H1 (cell line): ENCODE data around the gene HACL1. TPM values are rescaled to one million over a fixed set of nuclear protein-coding genes. Genes with fewer than 3 reads are reported as not detected.

Experiments
- CTCF ChIA-PET: fragments of 300-600 bp; sonication (Branson Sonifier 250); formaldehyde crosslinking; loops from one replicate; lab custom pipeline; 2021; ENCODE audit not compliant: partially characterized antibody; lab: Charles Lee
- POLR2A ChIA-PET: fragments of 300-600 bp; sonication (Branson Sonifier 250); formaldehyde crosslinking; loops from one replicate; lab custom pipeline; 2021; ENCODE audit warnings: inconsistent platforms; ENCODE audit not compliant: partially characterized antibody; lab: Charles Lee
- DNase-seq, 2 experiments: peaks; one replicate each; pipeline versions ENCODE4 v3.0.0 to v3.0.0-alpha.2; 2010 to 2022; ENCODE audit warnings: low spot score in 2 of 2, low read depth in 1 of 2, mixed read lengths in 1 of 2
- FAIRE-seq: peaks from 2 replicates; lab custom pipeline; 2011; peaks lifted over from hg19 to GRCh38; lab: Jason Lieb, UNC
- H2AFZ ChIP-seq: 2 replicates; pipeline ENCODE4 v1.8.1; 2012; ENCODE audit warnings: low read length, inconsistent platforms
- H2AK5ac ChIP-seq: 2 replicates; pipeline ENCODE4 v1.6.1; 2013; ENCODE audit warnings: low read depth, low read length
- H2BK120ac ChIP-seq: replicated peaks from 2 replicates; pipeline ENCODE3; 2013; ENCODE audit warnings: low read depth, low read length, inconsistent platforms
- H2BK12ac ChIP-seq: 2 replicates; pipeline ENCODE4 v1.6.1; 2013; ENCODE audit warnings: low read depth, low read length
- H2BK15ac ChIP-seq: 2 replicates; pipeline ENCODE4 v1.6.1; 2013; ENCODE audit warnings: low read length
- H2BK20ac ChIP-seq: 2 replicates; pipeline ENCODE4 v1.6.1; 2013; ENCODE audit warnings: low read length
- H2BK5ac ChIP-seq: 2 replicates; pipeline ENCODE4 v1.6.1; 2013; ENCODE audit warnings: low read depth, low read length
- H3K14ac ChIP-seq: 2 replicates; pipeline ENCODE4 v1.6.1; 2013; ENCODE audit warnings: inconsistent platforms; ENCODE audit not compliant: insufficient read length
- H3K18ac ChIP-seq: 2 replicates; pipeline ENCODE4 v1.6.1; 2013; ENCODE audit warnings: low read length; ENCODE audit errors: extremely low read depth
- H3K23ac ChIP-seq: 2 replicates; pipeline ENCODE4 v1.6.1; 2013; ENCODE audit warnings: inconsistent platforms; ENCODE audit not compliant: insufficient read length
- H3K23me2 ChIP-seq: 2 replicates; pipeline ENCODE4 v1.6.1; 2013; ENCODE audit warnings: low read depth, low read length
- H3K27ac ChIP-seq: 2 replicates; pipeline ENCODE4 v1.6.1; 2011; ENCODE audit warnings: low read depth, low read length, inconsistent platforms
- H3K27me3 ChIP-seq, 4 experiments: replicated peaks in 1 of 4; 1 replicate in 1 of 4; 2 replicates in 3 of 4; pipeline versions ENCODE4 v1.6.1 to v1.8.1; 2011 to 2013; ENCODE audit warnings: low read length in 3 of 4, mild to moderate bottlenecking in 3 of 4, inconsistent platforms in 2 of 4, mixed read lengths in 2 of 4, moderate library complexity in 1 of 4; ENCODE audit not compliant: control insufficient read depth in 3 of 4, insufficient read depth in 3 of 4; ENCODE audit errors: extremely low read depth in 1 of 4
- H3K36me3 ChIP-seq, 4 experiments: 2 replicates each; pipeline versions ENCODE4 v1.6.1 to v1.8.1; 2011 to 2013; ENCODE audit warnings: mild to moderate bottlenecking in 4 of 4, low read length in 3 of 4, moderate library complexity in 2 of 4, control low read depth in 1 of 4, inconsistent platforms in 1 of 4; ENCODE audit not compliant: insufficient read depth in 4 of 4, control insufficient read depth in 2 of 4
- H3K4ac ChIP-seq: replicated peaks from 2 replicates; pipeline ENCODE3; 2013; ENCODE audit warnings: low read length, low read depth, mixed read lengths, inconsistent platforms; ENCODE audit not compliant: insufficient read length
- H3K4me1 ChIP-seq, 4 experiments: replicated peaks in 1 of 4; 1 replicate in 1 of 4; 2 replicates in 3 of 4; pipeline versions ENCODE4 v1.6.1 to v1.8.1; 2011 to 2013; ENCODE audit warnings: low read length in 3 of 4, inconsistent platforms in 2 of 4, mixed read lengths in 1 of 4; ENCODE audit not compliant: insufficient read depth in 4 of 4, control insufficient read depth in 3 of 4
- H3K4me2 ChIP-seq, 2 experiments: 2 replicates each; pipeline versions ENCODE4 v1.6.1 to v1.8.1; 2011 to 2013; ENCODE audit warnings: low read depth in 2 of 2, low read length in 2 of 2, control low read depth in 1 of 2, inconsistent platforms in 1 of 2, mild to moderate bottlenecking in 1 of 2; ENCODE audit not compliant: insufficient read depth in 1 of 2
- H3K4me3 ChIP-seq, 4 experiments: fragments of 200-600, 300-600 bp in 1 of 4; sonication (generic), shearing (Covaris generic), sonication (Bioruptor Twin) in 1 of 4; 2 replicates each; pipeline versions ENCODE4 v1.5.1 to v1.8.1; 2011 to 2016; ENCODE audit warnings: low read length in 4 of 4, low read depth in 3 of 4, control low read depth in 2 of 4, inconsistent platforms in 2 of 4, mild to moderate bottlenecking in 2 of 4, mixed read lengths in 1 of 4, moderate library complexity in 1 of 4; ENCODE audit not compliant: insufficient read depth in 2 of 4; ENCODE audit errors: extremely low read depth in 1 of 4
- H3K56ac ChIP-seq: replicated peaks from 2 replicates; pipeline ENCODE3; 2013; ENCODE audit warnings: low read depth, mild to moderate bottlenecking, mixed read lengths, low read length, inconsistent platforms; ENCODE audit not compliant: insufficient read length
- H3K79me1 ChIP-seq: 2 replicates; pipeline ENCODE4 v1.6.1; 2013; ENCODE audit warnings: low read depth, low read length, control low read depth
- H3K79me2 ChIP-seq, 2 experiments: 2 replicates each; pipeline versions ENCODE4 v1.6.1 to v1.8.1; 2012 to 2013; ENCODE audit warnings: low read length in 2 of 2, mild to moderate bottlenecking in 2 of 2, inconsistent platforms in 1 of 2; ENCODE audit not compliant: insufficient read depth in 2 of 2, control insufficient read depth in 1 of 2
- H3K9ac ChIP-seq, 4 experiments: replicated peaks in 1 of 4; 1 replicate in 1 of 4; 2 replicates in 3 of 4; pipeline versions ENCODE4 v1.6.1 to v1.8.1; 2011 to 2013; ENCODE audit warnings: low read depth in 3 of 4, low read length in 3 of 4, control low read depth in 2 of 4, mild to moderate bottlenecking in 2 of 4, moderate library complexity in 2 of 4, inconsistent platforms in 1 of 4; ENCODE audit errors: extremely low read depth in 1 of 4
- H3K9me3 ChIP-seq, 2 experiments: 2 replicates each; pipeline versions ENCODE4 v1.6.1 to v1.8.1; 2012 to 2013; ENCODE audit warnings: mild to moderate bottlenecking in 2 of 2, moderate library complexity in 2 of 2, control low read depth in 1 of 2, inconsistent platforms in 1 of 2, low read depth in 1 of 2, low read length in 1 of 2, mixed read lengths in 1 of 2; ENCODE audit not compliant: insufficient read depth in 2 of 2
- H4K20me1 ChIP-seq, 2 experiments: replicated peaks in 1 of 2; 2 replicates each; pipeline versions ENCODE3 to v1.8.1; 2011 to 2013; ENCODE audit warnings: inconsistent platforms in 2 of 2, low read length in 2 of 2, mild to moderate bottlenecking in 1 of 2; ENCODE audit not compliant: insufficient read depth in 2 of 2, control insufficient read depth in 1 of 2
- H4K5ac ChIP-seq: 2 replicates; pipeline ENCODE4 v1.6.1; 2013; ENCODE audit warnings: low read length, low read depth, mixed read lengths, inconsistent platforms; ENCODE audit not compliant: insufficient read length
- H4K8ac ChIP-seq: 2 replicates; pipeline ENCODE4 v1.8.0; 2013; ENCODE audit warnings: mild to moderate bottlenecking, moderate library complexity, low read length, inconsistent platforms; ENCODE audit not compliant: insufficient read depth; ENCODE audit errors: extremely low read depth
- H4K91ac ChIP-seq: replicated peaks from 2 replicates; pipeline ENCODE3; 2013; ENCODE audit warnings: low read length, mixed read lengths, inconsistent platforms; ENCODE audit not compliant: insufficient read length
- CTCF ChIP-seq, 3 experiments: IDR thresholded peaks; 1 replicate in 2 of 3; 2 replicates in 1 of 3; pipeline versions ENCODE4 v1.5.1 to v1.6.1; 2011; ENCODE audit warnings: low read length in 3 of 3, mild to moderate bottlenecking in 3 of 3, inconsistent platforms in 2 of 3, low read depth in 1 of 3, moderate library complexity in 1 of 3; ENCODE audit not compliant: insufficient read depth in 1 of 3; ENCODE audit errors: control extremely low read depth in 1 of 3
- POLR2AphosphoS5 ChIP-seq: IDR thresholded peaks from 2 replicates; pipeline ENCODE4 v1.6.1; 2011; ENCODE audit warnings: low read depth, low read length
- WGBS, 2 experiments: shearing (Covaris generic) in 1 of 2; methylation state at CpG; one replicate each; pipeline versions ENCODE4 v1.1.6 to v1.1.7; 2013 to 2015; ENCODE audit warnings: low lambda C conversion rate in 2 of 2, mixed read lengths in 2 of 2, inconsistent platforms in 1 of 2, low coverage in 1 of 2, missing lambda C conversion rate in 1 of 2; ENCODE audit not compliant: insufficient replicate concordance in 2 of 2, insufficient coverage in 1 of 2, insufficient read length in 1 of 2; ENCODE audit errors: extremely low coverage in 1 of 2, missing lambda C conversion rate in 1 of 2; 5-methylcytosine and 5-hydroxymethylcytosine counted together
- polyA plus RNA-seq, 7 experiments: library from polyadenylated mRNA; depleted of rRNA in 3 of 7; stranded (reverse) in 5 of 7; unstranded in 2 of 7; fragments of >200 nt in 5 of 7; fragments of 200-250 nt in 2 of 7; gene quantifications; 1 replicate in 5 of 7; 2 replicates in 1 of 7; 4 replicates in 1 of 7; pipeline versions ENCODE4 v1.2.1 to v1.2.3, GENCODE V29; 2011 to 2013; ENCODE audit warnings: missing spikeins in 2 of 7, mixed read lengths in 2 of 7
- total RNA-seq: library from RNA; stranded (reverse); fragmentation: NEBNext Ultra II Directional; extraction: Animal tissue kit (Norgen Biotek cat#: 25700); gene quantifications from 2 replicates; pipeline ENCODE4 v1.2.1, GENCODE V29; 2021

HACL1 gene
- total and polyA plus RNA-seq, 2 of the 8 experiments (the other 6 are each of a cell fraction or from before 2014, with no cell fraction given): 38.2 to 46.0 TPM

GRCh38 chr3:15631426-15632211 lies 30.2 kb upstream of the HACL1 start:
- DNase-seq (no peak), FAIRE-seq (no peak)
- WGBS, 2 experiments: 81% methylated on average over 12 of the region's 12 CpGs; no CpG with 5 or more reads in 1 of the 2 experiments
- Histone ChIP-seq H3K4me1 (peaks cover 15 to 47% (median 28%) of the 10 kb centered on the region in 4 experiments), H2BK5ac (peak overlapping the region; percentile 96), H3K9ac (no peak overlapping the region), H2BK15ac (peak overlapping the region; percentile 19; the same call in 1 of the 2 replicates), H4K20me1 (no peaks in the 10 kb centered on the region), H2BK20ac (peak overlapping the region; percentile 99), H2AK5ac (peak overlapping the region; percentile 96), H3K36me3 (no peaks in the 10 kb centered on the region), H3K56ac (no peak overlapping the region), H4K91ac (peak overlapping the region; percentile 94), H3K23me2 (no peaks in the 10 kb centered on the region), H4K8ac (peak overlapping the region; percentile 53; the same call in 1 of the 2 replicates), H2BK120ac (peak overlapping the region; percentile 55), H3K27ac (peak overlapping the region; percentile 54; the same call in 1 of the 2 replicates), H3K4me3 (no peak overlapping the region), H3K79me1 (no peaks in the 10 kb centered on the region), H3K4me2 (peak overlapping the region in 1 of 2 experiments; percentile 59; a peak in 1 of 4 replicates), H3K9me3 (no peaks in the 10 kb centered on the region), H3K79me2 (no peaks in the 10 kb centered on the region), H3K14ac (peak overlapping the region; percentile 16), H3K27me3 (no peaks in the 10 kb centered on the region), H4K5ac (peak overlapping the region; percentile 78), H2AFZ (no peak overlapping the region), H2BK12ac (peak overlapping the region; percentile 98), H3K18ac (peak overlapping the region; percentile 97), H3K4ac (peak overlapping the region; percentile 94), H3K23ac (no peak overlapping the region)
- no peak for TF ChIP-seq POLR2AphosphoS5
- TF ChIP-seq CTCF (IDR thresholded peaks at IDR 0.05; ENCODE audit: control extremely low read depth in 1 of 3, insufficient read depth in 1 of 3, low read depth in 1 of 3, low read length in 3 of 3): peak in 1 of 3 experiments; percentile 11; a peak in 1 of 4 replicates
- POLR2A ChIA-PET: interaction anchor here (3.2 kb wide), 1 partner anchor 30 kb away, joined by 12 read pairs; the partner anchor contains the start of genes BTD and HACL1
- CTCF ChIA-PET: interaction anchor here (1.2 to 1.5 kb wide), 5 partner anchors 12 to 83 kb away, joined by 3 to 8 read pairs (median 4); no protein-coding TSS in a partner anchor
